C4-2B (cell line): ENCODE data around the gene AGAP1.

ENCODE experiments used
- ZFX ChIP-seq: fragments of 450-650 bp; IDR thresholded peaks from 2 replicates; pipeline ENCODE4 v1.6.1; 2017
- TF ChIP-seq, protein P1 (sequence below): fragments of 450-650 bp; conservative IDR thresholded peaks from 2 replicates; pipeline ENCODE4 v1.5.1; 2017; ENCODE audit warnings: mild to moderate bottlenecking

DNA sequence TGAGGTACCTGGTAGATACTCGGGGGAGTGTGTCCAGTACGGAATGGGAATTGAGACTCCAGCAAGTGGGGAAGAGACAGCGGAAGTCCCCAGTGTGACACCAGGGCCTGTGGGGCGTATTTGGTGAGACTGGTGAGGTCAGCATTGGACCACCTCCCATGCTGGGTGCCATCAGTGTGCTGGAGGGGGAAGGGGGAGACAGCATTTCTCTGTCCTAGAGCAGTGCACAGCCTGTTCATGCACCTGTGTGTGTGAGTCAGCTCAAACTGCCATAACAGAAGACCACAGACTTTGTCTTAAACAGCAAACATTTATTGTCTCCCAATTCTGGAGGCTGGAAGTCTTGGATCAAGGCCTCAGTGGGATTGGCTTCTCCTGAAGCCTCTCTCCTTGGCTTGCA lies 372.5 kb downstream of the AGAP1 start:
- TF ChIP-seq ZFX, result no peak
- TF ChIP-seq, protein P1, sequence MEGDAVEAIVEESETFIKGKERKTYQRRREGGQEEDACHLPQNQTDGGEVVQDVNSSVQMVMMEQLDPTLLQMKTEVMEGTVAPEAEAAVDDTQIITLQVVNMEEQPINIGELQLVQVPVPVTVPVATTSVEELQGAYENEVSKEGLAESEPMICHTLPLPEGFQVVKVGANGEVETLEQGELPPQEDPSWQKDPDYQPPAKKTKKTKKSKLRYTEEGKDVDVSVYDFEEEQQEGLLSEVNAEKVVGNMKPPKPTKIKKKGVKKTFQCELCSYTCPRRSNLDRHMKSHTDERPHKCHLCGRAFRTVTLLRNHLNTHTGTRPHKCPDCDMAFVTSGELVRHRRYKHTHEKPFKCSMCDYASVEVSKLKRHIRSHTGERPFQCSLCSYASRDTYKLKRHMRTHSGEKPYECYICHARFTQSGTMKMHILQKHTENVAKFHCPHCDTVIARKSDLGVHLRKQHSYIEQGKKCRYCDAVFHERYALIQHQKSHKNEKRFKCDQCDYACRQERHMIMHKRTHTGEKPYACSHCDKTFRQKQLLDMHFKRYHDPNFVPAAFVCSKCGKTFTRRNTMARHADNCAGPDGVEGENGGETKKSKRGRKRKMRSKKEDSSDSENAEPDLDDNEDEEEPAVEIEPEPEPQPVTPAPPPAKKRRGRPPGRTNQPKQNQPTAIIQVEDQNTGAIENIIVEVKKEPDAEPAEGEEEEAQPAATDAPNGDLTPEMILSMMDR, result no peak
